ENCODE results near the gene PLA2G5.

Gene PLA2G5

GRCh38 chr1:20093303-20093702, 23.3 kb downstream of the PLA2G5 start:
- no peak for DNase-seq
- H3K23ac ChIP-seq (ENCODE audit: low read length): no peak overlapping the region
- no peak overlapping the region for H2AFZ ChIP-seq (ENCODE audit: insufficient read depth, low read length, poor library complexity)
- H3K27ac ChIP-seq (ENCODE audit: low read depth, low read length): no peak overlapping the region
- no peaks in the 10 kb centered on the region for H3K79me1 ChIP-seq (ENCODE audit: low read length)
- no peaks in the 10 kb centered on the region for H3K27me3 ChIP-seq (ENCODE audit: insufficient read depth, low read length)
- no CpG with 5 or more reads among the region's 5 CpGs for WGBS (ENCODE audit: extremely low coverage, insufficient coverage, insufficient read length)
- H2BK120ac ChIP-seq (ENCODE audit: insufficient read depth, low read length, poor library complexity): no peak overlapping the region
- no peaks in the 10 kb centered on the region for H3K79me2 ChIP-seq (ENCODE audit: control insufficient read depth, insufficient read depth, low read length, poor library complexity)
- H3K4me2 ChIP-seq (ENCODE audit: low read length): no peak overlapping the region
- no peak overlapping the region for H3K14ac ChIP-seq (ENCODE audit: low read length)
- H2AK5ac ChIP-seq (ENCODE audit: low read length): no peak overlapping the region
- no peak overlapping the region for H3K4ac ChIP-seq (ENCODE audit: low read depth, low read length)
- no peak overlapping the region for H2BK12ac ChIP-seq (ENCODE audit: low read length)
- no peak overlapping the region for H2BK5ac ChIP-seq (ENCODE audit: low read depth, low read length, poor library complexity)
- H3K36me3 ChIP-seq (ENCODE audit: control insufficient read depth in 1 of 2, insufficient read depth in 2 of 2, low read length in 2 of 2): no peaks in the 10 kb centered on the region
- no peak overlapping the region for H4K8ac ChIP-seq (ENCODE audit: low read depth, low read length)
- no peak overlapping the region for H3K18ac ChIP-seq (ENCODE audit: low read length)
- no peak overlapping the region for H4K91ac ChIP-seq (ENCODE audit: low read depth, low read length)
- H3K9me3 ChIP-seq (ENCODE audit: insufficient read depth, low read depth, low read length): peaks cover 15% of the 10 kb centered on the region
- H4K12ac ChIP-seq (ENCODE audit: low read depth, low read length): no peak overlapping the region
- H3K4me3 ChIP-seq (ENCODE audit: low read depth, low read length): no peak overlapping the region
- H3K4me1 ChIP-seq (ENCODE audit: control insufficient read depth in 1 of 2, insufficient read depth in 2 of 2, low read length in 2 of 2): no peaks in the 10 kb centered on the region
- no peak overlapping the region for H3K9ac ChIP-seq (ENCODE audit: low read length)

DNA sequence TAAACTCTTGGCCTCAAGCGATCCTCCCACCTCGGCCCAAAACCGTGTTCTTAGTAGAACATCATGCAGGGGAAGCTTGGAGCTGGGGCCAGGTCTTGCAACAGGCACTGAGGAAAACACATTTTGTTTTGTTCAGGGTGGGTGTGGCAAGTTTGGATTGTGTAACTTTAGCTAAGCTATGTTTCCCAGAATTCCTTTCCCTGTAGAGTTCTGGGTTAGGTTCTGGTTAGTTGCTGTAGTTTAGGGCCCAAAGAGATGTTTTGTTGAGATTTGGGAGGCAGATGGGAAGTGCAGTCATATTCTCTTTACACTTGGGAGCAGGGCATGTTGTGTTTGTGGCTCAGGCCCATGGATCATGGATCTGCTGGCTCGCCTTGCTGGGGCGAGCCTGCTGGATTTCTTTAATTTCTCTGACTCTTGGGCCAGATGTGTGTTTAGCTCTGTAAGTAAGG, 24.0 kb downstream of the PLA2G5 start:
- no peak overlapping the region for H4K12ac ChIP-seq (ENCODE audit: low read depth, low read length)
- no peak overlapping the region for H3K4ac ChIP-seq (ENCODE audit: low read depth, low read length)
- no peaks in the 10 kb centered on the region for H3K36me3 ChIP-seq (ENCODE audit: control insufficient read depth in 1 of 2, insufficient read depth in 2 of 2, low read length in 2 of 2)
- H3K27ac ChIP-seq (ENCODE audit: low read depth, low read length): no peak overlapping the region
- no peak overlapping the region for H3K18ac ChIP-seq (ENCODE audit: low read length)
- H4K8ac ChIP-seq (ENCODE audit: low read depth, low read length): no peak overlapping the region
- H3K27me3 ChIP-seq (ENCODE audit: insufficient read depth, low read length): no peaks in the 10 kb centered on the region
- H2BK5ac ChIP-seq (ENCODE audit: low read depth, low read length, poor library complexity): no peak overlapping the region
- no peak overlapping the region for H3K23ac ChIP-seq (ENCODE audit: low read length)
- no peak overlapping the region for H3K4me3 ChIP-seq (ENCODE audit: low read depth, low read length)
- no peaks in the 10 kb centered on the region for H3K79me2 ChIP-seq (ENCODE audit: control insufficient read depth, insufficient read depth, low read length, poor library complexity)
- no peak overlapping the region for H2BK120ac ChIP-seq (ENCODE audit: insufficient read depth, low read length, poor library complexity)
- no peak overlapping the region for H3K4me2 ChIP-seq (ENCODE audit: low read length)
- H3K9me3 ChIP-seq (ENCODE audit: insufficient read depth, low read depth, low read length): peaks cover 15% of the 10 kb centered on the region
- no peak overlapping the region for H2AFZ ChIP-seq (ENCODE audit: insufficient read depth, low read length, poor library complexity)
- no peak overlapping the region for H3K9ac ChIP-seq (ENCODE audit: low read length)
- H3K14ac ChIP-seq (ENCODE audit: low read length): no peak overlapping the region
- no peak overlapping the region for H4K91ac ChIP-seq (ENCODE audit: low read depth, low read length)
- H2AK5ac ChIP-seq (ENCODE audit: low read length): no peak overlapping the region
- no CpG with 5 or more reads among the region's 5 CpGs for WGBS (ENCODE audit: extremely low coverage, insufficient coverage, insufficient read length)
- H3K4me1 ChIP-seq (ENCODE audit: control insufficient read depth in 1 of 2, insufficient read depth in 2 of 2, low read length in 2 of 2): no peaks in the 10 kb centered on the region
- no peaks in the 10 kb centered on the region for H3K79me1 ChIP-seq (ENCODE audit: low read length)
- DNase-seq: no peak
- no peak overlapping the region for H2BK12ac ChIP-seq (ENCODE audit: low read length)

DNA sequence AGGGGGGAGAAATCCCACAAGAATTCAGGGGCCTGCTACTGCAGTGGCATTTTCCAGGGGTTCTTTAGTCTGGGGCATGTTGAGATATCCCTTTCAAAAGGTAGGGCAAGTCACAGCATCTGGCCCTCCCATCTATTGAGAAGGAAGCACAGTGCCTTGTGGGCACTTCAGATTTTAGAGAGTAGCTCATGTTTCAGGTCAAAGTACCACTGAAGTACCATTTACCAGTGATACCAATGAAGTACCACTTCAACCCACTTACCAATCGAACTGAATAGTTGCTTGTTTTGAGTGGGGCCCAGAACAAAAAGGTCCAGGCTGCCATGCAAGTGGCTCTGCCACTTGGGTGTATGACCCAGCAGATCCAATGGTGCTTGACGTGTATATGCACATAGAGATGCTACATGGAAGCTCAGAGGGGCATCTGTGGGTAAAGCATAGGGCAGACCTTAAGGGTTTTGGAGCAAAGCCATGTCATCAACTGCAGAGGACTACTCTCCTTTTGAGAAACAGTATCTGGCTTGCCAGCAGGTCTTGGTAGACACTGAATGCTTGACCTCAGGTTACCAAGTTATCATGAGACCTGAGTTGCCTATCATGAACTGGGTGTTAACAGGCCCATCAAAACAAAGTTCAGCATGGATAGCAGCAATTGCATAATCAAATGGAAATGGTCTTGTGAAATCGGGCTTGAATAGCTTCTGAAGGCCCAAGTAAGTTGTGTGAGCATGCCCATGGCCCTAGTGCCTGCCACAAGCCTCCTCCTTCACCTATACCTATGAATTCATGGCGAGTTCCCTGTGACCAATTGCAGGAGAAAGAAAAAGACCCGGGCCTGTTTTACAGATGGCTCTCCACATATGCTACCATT, 25.8 kb downstream of the PLA2G5 start:
- no peak overlapping the region for H4K91ac ChIP-seq (ENCODE audit: low read depth, low read length)
- H3K27me3 ChIP-seq (ENCODE audit: insufficient read depth, low read length): no peaks in the 10 kb centered on the region
- H3K9me3 ChIP-seq (ENCODE audit: insufficient read depth, low read depth, low read length): peaks cover 13% of the 10 kb centered on the region
- no CpG with 5 or more reads among the region's 5 CpGs for WGBS (ENCODE audit: extremely low coverage, insufficient coverage, insufficient read length)
- no peak overlapping the region for H2AFZ ChIP-seq (ENCODE audit: insufficient read depth, low read length, poor library complexity)
- H2BK12ac ChIP-seq (ENCODE audit: low read length): no peak overlapping the region
- H3K79me2 ChIP-seq (ENCODE audit: control insufficient read depth, insufficient read depth, low read length, poor library complexity): no peaks in the 10 kb centered on the region
- no peak overlapping the region for H4K12ac ChIP-seq (ENCODE audit: low read depth, low read length)
- H3K4me2 ChIP-seq (ENCODE audit: low read length): no peak overlapping the region
- no peak overlapping the region for H3K27ac ChIP-seq (ENCODE audit: low read depth, low read length)
- no peak overlapping the region for H3K18ac ChIP-seq (ENCODE audit: low read length)
- H2BK5ac ChIP-seq (ENCODE audit: low read depth, low read length, poor library complexity): no peak overlapping the region
- H3K36me3 ChIP-seq (ENCODE audit: control insufficient read depth in 1 of 2, insufficient read depth in 2 of 2, low read length in 2 of 2): no peaks in the 10 kb centered on the region
- H3K4ac ChIP-seq (ENCODE audit: low read depth, low read length): no peak overlapping the region
- no peak overlapping the region for H3K9ac ChIP-seq (ENCODE audit: low read length)
- no peak overlapping the region for H3K4me3 ChIP-seq (ENCODE audit: low read depth, low read length)
- no peak overlapping the region for H3K23ac ChIP-seq (ENCODE audit: low read length)
- H3K4me1 ChIP-seq (ENCODE audit: control insufficient read depth in 1 of 2, insufficient read depth in 2 of 2, low read length in 2 of 2): no peaks in the 10 kb centered on the region
- no peaks in the 10 kb centered on the region for H3K79me1 ChIP-seq (ENCODE audit: low read length)
- no peak overlapping the region for H4K8ac ChIP-seq (ENCODE audit: low read depth, low read length)
- H2BK120ac ChIP-seq (ENCODE audit: insufficient read depth, low read length, poor library complexity): no peak overlapping the region
- no peak overlapping the region for H2AK5ac ChIP-seq (ENCODE audit: low read length)
- DNase-seq: no peak
- H3K14ac ChIP-seq (ENCODE audit: low read length): no peak overlapping the region

DNA sequence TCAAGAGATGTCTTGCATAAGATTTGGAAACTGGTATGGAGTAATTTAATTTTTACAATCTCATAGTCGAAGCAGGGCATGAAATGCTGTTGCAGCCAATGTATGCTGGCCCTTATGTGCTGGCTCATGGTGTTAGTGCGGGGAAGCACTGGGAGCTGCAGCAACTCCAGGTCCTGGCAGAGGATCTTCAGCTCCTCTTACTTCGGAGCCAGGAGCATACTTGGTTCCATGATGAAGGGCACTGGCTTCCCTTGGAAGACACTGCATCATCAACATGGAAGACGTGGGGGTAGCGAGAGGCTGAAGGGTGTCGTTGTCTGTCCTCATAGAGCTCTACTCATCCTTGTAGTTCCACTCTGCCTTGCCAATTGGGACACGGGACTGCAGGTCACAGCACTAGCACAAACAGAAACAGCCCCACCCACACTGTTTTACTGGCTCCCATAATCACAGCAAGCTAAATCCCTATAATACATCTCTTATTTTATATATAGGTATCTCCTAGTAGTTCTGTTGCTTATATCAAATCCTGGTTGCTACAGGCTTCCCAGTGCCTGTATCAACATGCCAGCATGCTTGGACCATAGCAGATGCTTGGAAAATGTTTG, 26.9 kb downstream of the PLA2G5 start:
- Histone ChIP-seq H3K18ac (ENCODE audit: low read length) (no peak overlapping the region), H3K4me2 (ENCODE audit: low read length) (no peak overlapping the region), H3K27ac (ENCODE audit: low read depth, low read length) (no peak overlapping the region), H3K27me3 (ENCODE audit: insufficient read depth, low read length) (no peaks in the 10 kb centered on the region), H4K8ac (ENCODE audit: low read depth, low read length) (no peak overlapping the region), H3K4me3 (ENCODE audit: low read depth, low read length) (no peak overlapping the region), H3K9me3 (ENCODE audit: insufficient read depth, low read depth, low read length) (peaks cover 13% of the 10 kb centered on the region), H3K36me3 (ENCODE audit: control insufficient read depth in 1 of 2, insufficient read depth in 2 of 2, low read length in 2 of 2) (no peaks in the 10 kb centered on the region), H2BK12ac (ENCODE audit: low read length) (no peak overlapping the region), H3K79me1 (ENCODE audit: low read length) (no peaks in the 10 kb centered on the region), H3K9ac (ENCODE audit: low read length) (no peak overlapping the region), H2AFZ (ENCODE audit: insufficient read depth, low read length, poor library complexity) (no peak overlapping the region), H4K12ac (ENCODE audit: low read depth, low read length) (no peak overlapping the region), H3K14ac (ENCODE audit: low read length) (no peak overlapping the region), H4K91ac (ENCODE audit: low read depth, low read length) (no peak overlapping the region), H3K4ac (ENCODE audit: low read depth, low read length) (no peak overlapping the region), H2BK5ac (ENCODE audit: low read depth, low read length, poor library complexity) (no peak overlapping the region), H3K79me2 (ENCODE audit: control insufficient read depth, insufficient read depth, low read length, poor library complexity) (no peaks in the 10 kb centered on the region), H2AK5ac (ENCODE audit: low read length) (no peak overlapping the region), H2BK120ac (ENCODE audit: insufficient read depth, low read length, poor library complexity) (no peak overlapping the region), H3K23ac (ENCODE audit: low read length) (no peak overlapping the region), H3K4me1 (ENCODE audit: control insufficient read depth in 1 of 2, insufficient read depth in 2 of 2, low read length in 2 of 2) (no peaks in the 10 kb centered on the region)
- no CpG with 5 or more reads among the region's 7 CpGs for WGBS (ENCODE audit: extremely low coverage, insufficient coverage, insufficient read length)
- DNase-seq: no peak

All from trophoblast cell (in vitro differentiated cells and primary cell).